Mesodermal cell (in vitro differentiated cells): ENCODE measurements around the gene FBXO38.
"Not testable (repeated sequence)": the region's sequence is repeated elsewhere in the genome, so short reads cannot be mapped to it uniquely, and the experiment has no call there.

Experiments used
- H3K27ac ChIP-seq: 2 replicates; pipeline ENCODE4 v1.7.0; 2013; ENCODE audit warnings: mild to moderate bottlenecking, low read depth, low read length, moderate library complexity; ENCODE audit not compliant: severe bottlenecking
- H3K36me3 ChIP-seq: 2 replicates; pipeline ENCODE4 v1.7.1; 2013; ENCODE audit warnings: mild to moderate bottlenecking, low read length, moderate library complexity; ENCODE audit not compliant: control insufficient read depth, insufficient read depth
- H3K4me1 ChIP-seq: one replicate; pipeline ENCODE4 v1.7.1; 2013; ENCODE audit warnings: mild to moderate bottlenecking, low read length; ENCODE audit not compliant: insufficient read depth, control insufficient read depth, poor library complexity, severe bottlenecking
- H3K4me3 ChIP-seq: 2 replicates; pipeline ENCODE4 v1.7.0; 2013; ENCODE audit warnings: low read length, control low read depth, mild to moderate bottlenecking; ENCODE audit not compliant: insufficient read depth, poor library complexity, severe bottlenecking; ENCODE audit errors: extremely low read depth
- H3K9me3 ChIP-seq: 2 replicates; pipeline ENCODE4 v1.7.1; 2013; ENCODE audit warnings: mild to moderate bottlenecking, low read length, moderate library complexity; ENCODE audit not compliant: control insufficient read depth
- WGBS, 2 experiments: methylation state at CpG; one replicate each; pipeline ENCODE4 v1.1.5; 2013; ENCODE audit warnings: missing lambda C conversion rate in 2 of 2; ENCODE audit not compliant: insufficient coverage in 2 of 2; 5-methylcytosine and 5-hydroxymethylcytosine counted together

FBXO38 gene

GRCh38 chr5:148454576-148454975 lies 70.8 kb downstream of the FBXO38 start:
- Histone ChIP-seq H3K4me3 (no peak overlapping the region), H3K27ac (no peak overlapping the region), H3K9me3 (no peaks in the 10 kb centered on the region), H3K4me1 (no peaks in the 10 kb centered on the region), H3K36me3 (no peaks in the 10 kb centered on the region)
- 86 to 88% methylated on average over 2 to 3 of the region's 5 CpGs for WGBS, 2 experiments

GRCh38 chr5:148455185-148455584 lies 71.4 kb downstream of the FBXO38 start:
- WGBS, 2 experiments: 84 to 85% methylated on average over 5 of the region's 6 CpGs
- Histone ChIP-seq H3K27ac (no peak overlapping the region), H3K4me1 (no peaks in the 10 kb centered on the region), H3K9me3 (no peaks in the 10 kb centered on the region), H3K36me3 (no peaks in the 10 kb centered on the region), H3K4me3 (no peak overlapping the region)

- WGBS, 2 experiments: 60 to 63% methylated on average over 2 of the region's 5 CpGs
- H3K9me3 ChIP-seq: no peaks in the 10 kb centered on the region
- H3K27ac ChIP-seq: no peak overlapping the region
- no peak overlapping the region for H3K4me3 ChIP-seq
- no peaks in the 10 kb centered on the region for H3K36me3 ChIP-seq
- H3K4me1 ChIP-seq: no peaks in the 10 kb centered on the region
Measured at GRCh38 chr5:148457183-148457620, 73.4 kb downstream of the FBXO38 start.

GRCh38 chr5:148458036-148458888 lies 74.5 kb downstream of the FBXO38 start:
- 69 to 92% methylated on average over 2 of the region's 3 CpGs for WGBS, 2 experiments
- no peaks in the 10 kb centered on the region for H3K4me1 ChIP-seq

GRCh38 chr5:148459669-148460068 lies 75.9 kb downstream of the FBXO38 start:
- WGBS, 2 experiments: 78 to 87% methylated on average over 1 of the region's 1 CpG
- Histone ChIP-seq H3K9me3 (no peaks in the 10 kb centered on the region), H3K4me1 (no peaks in the 10 kb centered on the region), H3K36me3 (no peaks in the 10 kb centered on the region), H3K27ac (no peak overlapping the region), H3K4me3 (no peak overlapping the region)

More at GRCh38 chr5:148458036-148458888, 74.5 kb downstream of the FBXO38 start:
- Histone ChIP-seq H3K9me3 (no peaks in the 10 kb centered on the region), H3K4me3 (no peak overlapping the region), H3K27ac (no peak overlapping the region), H3K36me3 (no peaks in the 10 kb centered on the region)

GRCh38 chr5:148465381-148466235 lies 81.8 kb downstream of the FBXO38 start:
- Histone ChIP-seq H3K4me3 (no peak overlapping the region), H3K4me1 (no peaks in the 10 kb centered on the region), H3K27ac (no peak overlapping the region), H3K9me3 (no peaks in the 10 kb centered on the region), H3K36me3 (no peaks in the 10 kb centered on the region)
- 76 to 100% methylated on average over 1 to 2 of the region's 4 CpGs for WGBS, 2 experiments

GRCh38 chr5:148466236-148466580 lies 82.5 kb downstream of the FBXO38 start:
- H3K4me1 ChIP-seq: no peaks in the 10 kb centered on the region
- H3K36me3 ChIP-seq: no peaks in the 10 kb centered on the region
- no peak overlapping the region for H3K27ac ChIP-seq
- H3K4me3 ChIP-seq: no peak overlapping the region
- H3K9me3 ChIP-seq: no peaks in the 10 kb centered on the region
- 89 to 97% methylated on average over 3 to 4 of the region's 4 CpGs for WGBS, 2 experiments

- no peaks in the 10 kb centered on the region for H3K9me3 ChIP-seq
- no peak overlapping the region for H3K27ac ChIP-seq
- no peaks in the 10 kb centered on the region for H3K4me1 ChIP-seq
- WGBS, 2 experiments: 100% methylated on average over 1 of the region's 1 CpG
- H3K4me3 ChIP-seq: no peak overlapping the region
- no peaks in the 10 kb centered on the region for H3K36me3 ChIP-seq
Measured at GRCh38 chr5:148467958-148468357, 84.2 kb downstream of the FBXO38 start.

- H3K36me3 ChIP-seq, H3K9me3 ChIP-seq, H3K4me1 ChIP-seq, H3K4me3 ChIP-seq, H3K27ac ChIP-seq: not testable (repeated sequence)
- 100% methylated on average over 1 of the region's 5 CpGs; no CpG with 5 or more reads in 1 of the 2 experiments for WGBS, 2 experiments
Measured at GRCh38 chr5:148468746-148469145, 85.0 kb downstream of the FBXO38 start.

GRCh38 chr5:148469501-148469935 lies 85.8 kb downstream of the FBXO38 start:
- Histone ChIP-seq H3K4me1 (no peaks in the 10 kb centered on the region), H3K27ac (no peak overlapping the region), H3K36me3 (no peaks in the 10 kb centered on the region), H3K9me3 (no peaks in the 10 kb centered on the region), H3K4me3 (no peak overlapping the region)
- 76 to 87% methylated on average over 2 of the region's 4 CpGs for WGBS, 2 experiments
